Liver (tissue), 9 donors: ENCODE data around the gene ERBB4. TPM values are rescaled to one million over a fixed set of nuclear protein-coding genes. Genes with fewer than 3 reads are reported as not detected.

Source experiments
- DNase-seq: peaks from one replicate; pipeline ENCODE4 v3.0.0-alpha.2; 2017; ENCODE audit warnings: low spot score
- H3K27ac ChIP-seq, 2 donors: one replicate each; pipeline ENCODE4 v1.7.0; 2013; ENCODE audit warnings: inconsistent platforms in 2 of 2, low read length in 2 of 2, control low read depth in 1 of 2, low read depth in 1 of 2, mild to moderate bottlenecking in 1 of 2
- H3K27me3 ChIP-seq, 4 donors: one replicate each; pipeline versions ENCODE4 v1.6.1 to v1.7.0; 2013; ENCODE audit warnings: low read length in 3 of 4, inconsistent platforms in 1 of 4, mild to moderate bottlenecking in 1 of 4, moderate library complexity in 1 of 4; ENCODE audit not compliant: control insufficient read depth in 4 of 4, insufficient read depth in 4 of 4
- H3K36me3 ChIP-seq, 4 donors: one replicate each; pipeline versions ENCODE4 v1.6.1 to v1.7.0; 2013; ENCODE audit warnings: low read length in 3 of 4, mild to moderate bottlenecking in 3 of 4, low read depth in 1 of 4, moderate library complexity in 1 of 4; ENCODE audit not compliant: control insufficient read depth in 4 of 4, insufficient read depth in 3 of 4
- H3K4me1 ChIP-seq, 4 donors: one replicate each; pipeline versions ENCODE4 v1.6.1 to v1.7.0; 2013; ENCODE audit warnings: low read length in 3 of 4, mild to moderate bottlenecking in 3 of 4, moderate library complexity in 1 of 4; ENCODE audit not compliant: control insufficient read depth in 4 of 4, insufficient read depth in 4 of 4
- H3K4me3 ChIP-seq, 3 donors: one replicate each; pipeline versions ENCODE4 v1.6.1 to v1.7.0; 2013; ENCODE audit warnings: low read length in 3 of 3, control low read depth in 1 of 3, low read depth in 1 of 3, mild to moderate bottlenecking in 1 of 3
- H3K9ac ChIP-seq, 2 donors: one replicate each; pipeline ENCODE4 v1.7.0; 2013; ENCODE audit warnings: low read length in 2 of 2, mild to moderate bottlenecking in 2 of 2, moderate library complexity in 2 of 2, control low read depth in 1 of 2, low read depth in 1 of 2
- H3K9me3 ChIP-seq, 4 donors: one replicate each; pipeline versions ENCODE4 v1.6.1 to v1.7.0; 2013; ENCODE audit warnings: low read length in 3 of 4; ENCODE audit not compliant: control insufficient read depth in 4 of 4
- ATF3 ChIP-seq: IDR thresholded peaks from 2 replicates; pipeline ENCODE4 v1.6.1; 2016; ENCODE audit warnings: antibody characterized with exemption
- CTCF ChIP-seq: fragments of 150-350 bp; IDR thresholded peaks from 2 replicates; pipeline ENCODE4 v1.5.1; 2017; ENCODE audit warnings: improper control_type of control experiment, low read depth, low read length; ENCODE audit not compliant: missing input control
- EGR1 ChIP-seq, 2 donors: IDR thresholded peaks; 2 replicates each; pipeline ENCODE4 v1.6.1; 2016 to 2018; ENCODE audit warnings: antibody characterized with exemption in 2 of 2, low read depth in 2 of 2
- FOXA1 ChIP-seq: IDR thresholded peaks from 2 replicates; pipeline ENCODE4 v1.6.1; 2016; ENCODE audit warnings: antibody characterized with exemption
- FOXA2 ChIP-seq: IDR thresholded peaks from 2 replicates; pipeline ENCODE4 v1.6.1; 2016; ENCODE audit warnings: antibody characterized with exemption
- GABPA ChIP-seq, 2 donors: IDR thresholded peaks in 1 of 2; conservative IDR thresholded peaks in 1 of 2; 2 replicates each; pipeline ENCODE4 v1.6.1; 2016; ENCODE audit warnings: antibody characterized with exemption in 2 of 2, mild to moderate bottlenecking in 1 of 2, moderate library complexity in 1 of 2
- HNF4G ChIP-seq: IDR thresholded peaks from 2 replicates; pipeline ENCODE4 v1.6.1; 2016; ENCODE audit warnings: antibody characterized with exemption
- MAX ChIP-seq: IDR thresholded peaks from 2 replicates; pipeline ENCODE4 v1.6.1; 2016; ENCODE audit warnings: antibody characterized with exemption
- NR2F2 ChIP-seq: IDR thresholded peaks from 2 replicates; pipeline ENCODE4 v1.6.1; 2016; ENCODE audit warnings: antibody characterized with exemption
- RAD21 ChIP-seq, 2 donors: IDR thresholded peaks; 2 replicates each; pipeline ENCODE4 v1.6.1; 2016; ENCODE audit warnings: antibody characterized with exemption in 2 of 2, mild to moderate bottlenecking in 2 of 2
- REST ChIP-seq: IDR thresholded peaks from 2 replicates; pipeline ENCODE4 v1.6.1; 2016; ENCODE audit warnings: antibody characterized with exemption, mild to moderate bottlenecking
- RXRA ChIP-seq, 2 donors: IDR thresholded peaks; 2 replicates each; pipeline ENCODE4 v1.6.1; 2017 to 2018; ENCODE audit warnings: antibody characterized with exemption in 2 of 2, mild to moderate bottlenecking in 1 of 2
- SP1 ChIP-seq: IDR thresholded peaks from 2 replicates; pipeline ENCODE4 v1.6.1; 2018; ENCODE audit warnings: antibody characterized with exemption, mild to moderate bottlenecking
- TAF1 ChIP-seq: conservative IDR thresholded peaks from 2 replicates; pipeline ENCODE4 v1.6.1; 2016; ENCODE audit warnings: antibody characterized with exemption, mild to moderate bottlenecking
- YY1 ChIP-seq: IDR thresholded peaks from 2 replicates; pipeline ENCODE4 v1.6.1; 2016; ENCODE audit warnings: antibody characterized with exemption, mild to moderate bottlenecking
- ZBTB33 ChIP-seq: IDR thresholded peaks from 2 replicates; pipeline ENCODE4 v1.6.1; 2016; ENCODE audit warnings: antibody characterized with exemption
- WGBS: extraction: QIAGEN DNeasy Blood & Tissue Kit; methylation state at CpG from one replicate; pipeline ENCODE4 v1.1.7; 2013; 5-methylcytosine and 5-hydroxymethylcytosine counted together
- polyA plus RNA-seq, 2 donors: library from polyadenylated mRNA; stranded (reverse) in 1 of 2; unstranded in 1 of 2; fragments of 200-250 nt in 1 of 2; fragments of >200 nt in 1 of 2; fragmentation: Nextera tagmentation in 1 of 2; extraction: Ambion mirVana in 1 of 2; gene quantifications; one replicate each; pipeline versions ENCODE4 v1.2.1 to v1.2.3, GENCODE V29; 2013 to 2015
- total RNA-seq, 2 donors: library from RNA; depleted of rRNA; stranded (reverse); fragments of >200 nt; gene quantifications; one replicate each; pipeline ENCODE4 v1.2.3, GENCODE V29; 2014
- donor health status: healthy.
- donor health status: healthy.
- donor health status: healthy.
- donor health status: healthy.
- donor health status: healthy.

Gene ERBB4
- total and polyA plus RNA-seq, 4 donors, result 0.03 to 0.42 TPM; not detected in 2

GRCh38 chr2:211457325-211457724 is 1081.3 kb downstream of the ERBB4 start:
- no peaks in the 10 kb centered on the region for H3K9me3 ChIP-seq
- H3K9ac ChIP-seq, result no peak overlapping the region
- TF ChIP-seq REST (no peak), TAF1 (no peak), HNF4G (no peak), EGR1 (IDR thresholded peaks at IDR 0.05; ENCODE audit: low read depth in 2 of 2) (no peak), MAX (no peak), FOXA1 (no peak), YY1 (no peak), ATF3 (no peak), CTCF (no peak), FOXA2 (no peak), ZBTB33 (no peak), GABPA (IDR thresholded peaks at IDR 0.05 in 1 of 2, conservative IDR thresholded peaks at IDR 0.05 in 1 of 2) (no peak), RXRA (IDR thresholded peaks at IDR 0.05) (no peak), SP1 (no peak), NR2F2 (no peak)
- no peaks in the 10 kb centered on the region for H3K27me3 ChIP-seq
- WGBS, result 54% methylated on average over 2 of the region's 2 CpGs
- no peaks in the 10 kb centered on the region for H3K36me3 ChIP-seq
- no peak overlapping the region for H3K4me3 ChIP-seq
- no peak for DNase-seq
- no peak overlapping the region for H3K27ac ChIP-seq
- no peaks in the 10 kb centered on the region for H3K4me1 ChIP-seq

- Histone ChIP-seq H3K9ac (no peak overlapping the region), H3K4me3 (no peak overlapping the region), H3K4me1 (no peaks in the 10 kb centered on the region), H3K27me3 (peaks cover 0 to 3% (median 0%) of the 10 kb centered on the region in 4 donors), H3K36me3 (no peaks in the 10 kb centered on the region), H3K9me3 (no peaks in the 10 kb centered on the region), H3K27ac (no peak overlapping the region)
- TF ChIP-seq CTCF (peak; percentile 75), EGR1 (IDR thresholded peaks at IDR 0.05; ENCODE audit: low read depth in 2 of 2) (no peak), HNF4G (no peak), NR2F2 (no peak), GABPA (IDR thresholded peaks at IDR 0.05 in 1 of 2, conservative IDR thresholded peaks at IDR 0.05 in 1 of 2) (no peak), MAX (no peak), SP1 (no peak), RAD21 (IDR thresholded peaks at IDR 0.05) (peak; percentile 61 to 77), FOXA1 (no peak)
- 94% methylated on average over 1 of the region's 1 CpG for WGBS
- no peak for DNase-seq
These were observed 1083.3 kb downstream of the ERBB4 start for GRCh38 chr2:211455216-211455841.
